Astrocyte (in vitro differentiated cells and primary cell): Measurements from ENCODE around the gene RPL34. TPM values are rescaled to one million over a fixed set of nuclear protein-coding genes. Genes with fewer than 3 reads are reported as not detected.

ENCODE experiments used
- DNase-seq: peaks from one replicate; pipeline ENCODE4 v3.0.0-alpha.2; 2010; ENCODE audit warnings: low read depth
- FAIRE-seq: peaks from 2 replicates; lab custom pipeline; 2011; peaks lifted over from hg19 to GRCh38; lab: Jason Lieb, UNC
- H2AFZ ChIP-seq: 2 replicates; pipeline ENCODE4 v1.6.0; 2012; ENCODE audit warnings: low read depth, low read length, inconsistent platforms
- H3K27ac ChIP-seq: 2 replicates; pipeline ENCODE4 v1.5.1; 2011; ENCODE audit warnings: low read depth, low read length, inconsistent platforms
- H3K27me3 ChIP-seq: 2 replicates; pipeline ENCODE4 v1.6.0; 2011; ENCODE audit warnings: low read length, inconsistent platforms; ENCODE audit not compliant: insufficient read depth
- H3K36me3 ChIP-seq: 2 replicates; pipeline ENCODE4 v1.5.1; 2011; ENCODE audit warnings: low read length, inconsistent platforms; ENCODE audit not compliant: insufficient read depth
- H3K4me1 ChIP-seq: 2 replicates; pipeline ENCODE4 v1.5.1; 2011; ENCODE audit warnings: low read length, inconsistent platforms; ENCODE audit not compliant: insufficient read depth
- H3K4me2 ChIP-seq: 2 replicates; pipeline ENCODE4 v1.6.0; 2012; ENCODE audit warnings: low read length, inconsistent platforms
- H3K4me3 ChIP-seq: 2 replicates; pipeline ENCODE4 v1.5.1; 2011; ENCODE audit warnings: low read depth, mild to moderate bottlenecking, low read length, inconsistent platforms; ENCODE audit not compliant: insufficient read depth
- H3K79me2 ChIP-seq: 2 replicates; pipeline ENCODE4 v1.6.0; 2012; ENCODE audit warnings: mild to moderate bottlenecking, low read length, inconsistent platforms; ENCODE audit not compliant: insufficient read depth
- H3K9ac ChIP-seq: 2 replicates; pipeline ENCODE4 v1.6.0; 2012; ENCODE audit warnings: mild to moderate bottlenecking, low read length, inconsistent platforms
- H3K9me3 ChIP-seq: 2 replicates; pipeline ENCODE4 v1.5.1; 2012; ENCODE audit warnings: low read depth, mild to moderate bottlenecking, low read length, inconsistent platforms; ENCODE audit not compliant: insufficient read depth
- H4K20me1 ChIP-seq: 2 replicates; pipeline ENCODE4 v1.6.0; 2012; ENCODE audit warnings: low read length, inconsistent platforms; ENCODE audit not compliant: insufficient read depth
- H3K27ac Mint-ChIP-seq: one replicate; pipeline ENCODE4 v1.8.0; 2021; ENCODE audit warnings: mild to moderate bottlenecking, mixed read lengths; ENCODE audit not compliant: unreplicated experiment
- H3K27me3 Mint-ChIP-seq: one replicate; pipeline ENCODE4 v1.8.0; 2021; ENCODE audit warnings: low read depth, mixed read lengths; ENCODE audit not compliant: unreplicated experiment
- H3K36me3 Mint-ChIP-seq: one replicate; pipeline ENCODE4 v1.8.0; 2021; ENCODE audit warnings: low read depth, mixed read lengths; ENCODE audit not compliant: unreplicated experiment
- H3K4me1 Mint-ChIP-seq: one replicate; pipeline ENCODE4 v1.8.0; 2021; ENCODE audit warnings: low read depth, mixed read lengths; ENCODE audit not compliant: unreplicated experiment
- H3K4me3 Mint-ChIP-seq: one replicate; pipeline ENCODE4 v1.8.0; 2021; ENCODE audit warnings: mild to moderate bottlenecking, moderate library complexity, mixed read lengths; ENCODE audit not compliant: unreplicated experiment
- H3K9me3 Mint-ChIP-seq: one replicate; pipeline ENCODE4 v1.8.0; 2021; ENCODE audit warnings: mild to moderate bottlenecking, mixed read lengths; ENCODE audit not compliant: unreplicated experiment
- EZH2 ChIP-seq: IDR thresholded peaks from 2 replicates; pipeline ENCODE4 v1.6.1; 2012; ENCODE audit warnings: mild to moderate bottlenecking, low read length, inconsistent platforms; ENCODE audit not compliant: insufficient read depth
- total RNA-seq: library from RNA; stranded (reverse); gene quantifications from 2 replicates; pipeline ENCODE4 v1.2.1, GENCODE V29; 2021
- TF ChIP-seq, protein P1 (sequence below): IDR thresholded peaks from 2 replicates; pipeline ENCODE4 v1.5.1; 2011; ENCODE audit warnings: low read depth, mild to moderate bottlenecking, inconsistent platforms, low read length, moderate library complexity; ENCODE audit not compliant: insufficient read depth

The RPL34 gene
- total RNA-seq, 1 donor from 2014 or later, result 1,087 TPM

DNA sequence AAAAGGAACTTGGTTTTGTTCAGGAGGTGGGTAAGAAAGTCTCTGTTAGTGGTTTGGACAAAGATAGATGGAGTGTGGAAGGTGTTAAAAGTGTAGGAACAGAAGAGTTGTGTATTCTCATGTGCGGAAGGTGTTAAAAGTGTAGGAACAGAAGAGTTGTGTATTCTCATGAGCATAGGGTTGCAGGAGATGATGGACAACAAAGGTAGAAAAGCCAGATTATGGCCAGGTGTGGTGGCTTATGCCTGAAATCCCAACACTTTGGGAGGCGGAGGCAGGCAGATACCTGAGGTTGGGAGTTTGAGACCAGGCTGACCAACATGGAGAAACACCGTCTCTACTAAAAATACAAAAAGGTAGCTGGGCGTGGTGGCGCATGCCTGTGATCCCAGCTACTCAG is 2.5 kb downstream of the RPL34 start:
- no peak for TF ChIP-seq EZH2
- TF ChIP-seq, protein P1, sequence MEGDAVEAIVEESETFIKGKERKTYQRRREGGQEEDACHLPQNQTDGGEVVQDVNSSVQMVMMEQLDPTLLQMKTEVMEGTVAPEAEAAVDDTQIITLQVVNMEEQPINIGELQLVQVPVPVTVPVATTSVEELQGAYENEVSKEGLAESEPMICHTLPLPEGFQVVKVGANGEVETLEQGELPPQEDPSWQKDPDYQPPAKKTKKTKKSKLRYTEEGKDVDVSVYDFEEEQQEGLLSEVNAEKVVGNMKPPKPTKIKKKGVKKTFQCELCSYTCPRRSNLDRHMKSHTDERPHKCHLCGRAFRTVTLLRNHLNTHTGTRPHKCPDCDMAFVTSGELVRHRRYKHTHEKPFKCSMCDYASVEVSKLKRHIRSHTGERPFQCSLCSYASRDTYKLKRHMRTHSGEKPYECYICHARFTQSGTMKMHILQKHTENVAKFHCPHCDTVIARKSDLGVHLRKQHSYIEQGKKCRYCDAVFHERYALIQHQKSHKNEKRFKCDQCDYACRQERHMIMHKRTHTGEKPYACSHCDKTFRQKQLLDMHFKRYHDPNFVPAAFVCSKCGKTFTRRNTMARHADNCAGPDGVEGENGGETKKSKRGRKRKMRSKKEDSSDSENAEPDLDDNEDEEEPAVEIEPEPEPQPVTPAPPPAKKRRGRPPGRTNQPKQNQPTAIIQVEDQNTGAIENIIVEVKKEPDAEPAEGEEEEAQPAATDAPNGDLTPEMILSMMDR, result no peak
- H3K4me1 ChIP-seq, result peaks cover 34% of the 10 kb centered on the region
- H2AFZ ChIP-seq, result no peak overlapping the region
- Mint-ChIP-seq H3K27me3 (no peaks in the 10 kb centered on the region), H3K4me1 (peaks cover 30% of the 10 kb centered on the region), H3K27ac (peak overlapping the region; percentile 5), H3K4me3 (peak overlapping the region; percentile 99), H3K9me3 (no peaks in the 10 kb centered on the region), H3K36me3 (peaks cover 34% of the 10 kb centered on the region)
- H3K4me3 ChIP-seq, result peak overlapping the region; percentile 99
- H3K27ac ChIP-seq, result no peak overlapping the region
- peaks cover 45% of the 10 kb centered on the region for H3K36me3 ChIP-seq
- H3K79me2 ChIP-seq, result peaks cover 63% of the 10 kb centered on the region
- peaks cover 55% of the 10 kb centered on the region for H4K20me1 ChIP-seq
- no peak for DNase-seq
- H3K27me3 ChIP-seq, result no peaks in the 10 kb centered on the region
- FAIRE-seq, result no peak
- no peaks in the 10 kb centered on the region for H3K9me3 ChIP-seq
- peak overlapping the region; percentile 90 for H3K4me2 ChIP-seq
- H3K9ac ChIP-seq, result peak overlapping the region; percentile 97

DNA sequence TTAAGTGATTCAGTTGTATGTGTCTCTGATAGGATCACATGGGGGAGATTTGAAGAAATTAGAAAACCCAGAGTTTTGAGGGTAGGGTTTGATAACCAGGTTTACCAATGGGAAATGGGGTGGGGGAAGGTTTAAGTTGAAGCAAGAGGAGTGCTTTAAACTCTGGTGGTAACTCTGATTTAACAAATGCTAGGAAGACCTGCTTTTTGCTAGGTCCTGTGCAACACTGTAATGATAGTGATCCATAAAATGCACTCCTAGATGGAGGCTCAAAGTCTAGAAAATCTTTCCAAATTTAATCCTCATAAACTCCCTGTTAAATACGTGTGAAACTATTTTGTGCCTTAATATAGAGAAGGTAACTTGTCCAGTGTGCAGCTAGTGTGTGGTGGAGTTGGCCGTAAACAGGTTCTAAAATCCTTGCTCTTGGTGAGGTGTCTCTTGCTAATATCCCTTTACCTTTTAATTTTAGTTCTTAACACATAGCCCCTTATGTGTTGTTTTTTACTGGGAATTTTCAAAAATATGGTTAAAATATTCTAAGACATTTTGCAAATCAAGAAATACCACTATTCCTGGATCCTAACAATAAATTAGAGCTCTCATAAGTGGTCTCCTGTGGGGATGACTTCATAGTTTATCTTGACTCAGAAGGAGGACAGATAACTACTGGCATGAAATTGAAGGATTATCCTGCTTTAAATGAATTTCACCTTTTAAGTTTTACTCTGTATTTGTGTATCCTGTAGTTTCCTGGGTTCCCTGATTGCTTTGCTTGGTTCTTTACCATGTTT is 4.1 kb downstream of the RPL34 start:
- Histone ChIP-seq H3K9ac (peak overlapping the region; percentile 97), H4K20me1 (peaks cover 66% of the 10 kb centered on the region), H3K4me1 (peaks cover 34% of the 10 kb centered on the region), H3K36me3 (peaks cover 51% of the 10 kb centered on the region), H3K27me3 (no peaks in the 10 kb centered on the region), H3K79me2 (peaks cover 63% of the 10 kb centered on the region), H3K4me2 (peak overlapping the region; percentile 90), H3K27ac (no peak overlapping the region), H3K9me3 (no peaks in the 10 kb centered on the region), H3K4me3 (peak overlapping the region; percentile 8), H2AFZ (no peak overlapping the region)
- TF ChIP-seq, protein P1, result no peak
- TF ChIP-seq EZH2, result no peak
- H3K27me3 Mint-ChIP-seq, result no peaks in the 10 kb centered on the region
- H3K4me3 Mint-ChIP-seq, result peak overlapping the region; percentile 99
- peak overlapping the region; percentile 38 for H3K27ac Mint-ChIP-seq
- DNase-seq (no peak), FAIRE-seq (no peak)
- H3K4me1 Mint-ChIP-seq, result peaks cover 25% of the 10 kb centered on the region
- H3K36me3 Mint-ChIP-seq, result peaks cover 34% of the 10 kb centered on the region
- no peaks in the 10 kb centered on the region for H3K9me3 Mint-ChIP-seq

DNA sequence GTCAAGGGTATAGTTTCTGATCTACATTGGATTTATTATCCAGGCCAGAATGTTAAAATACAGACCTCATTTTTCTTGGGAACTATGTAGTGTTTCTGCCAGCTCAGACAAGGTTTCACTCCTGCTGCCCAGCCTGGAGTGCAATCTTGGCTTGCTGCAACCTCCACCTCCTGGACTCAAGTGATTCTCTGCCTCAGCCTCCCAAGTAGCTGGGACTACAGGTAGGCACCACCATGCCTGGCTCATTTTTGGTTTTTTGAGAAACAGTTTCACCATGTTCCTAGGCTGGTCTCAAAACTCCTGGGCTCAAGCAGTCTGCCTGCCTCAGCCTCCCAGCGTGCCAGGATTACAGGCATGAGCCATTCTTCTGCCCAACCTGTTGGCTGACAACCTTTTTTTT is 5.7 kb downstream of the RPL34 start:
- Histone ChIP-seq H3K79me2 (peaks cover 56% of the 10 kb centered on the region), H3K36me3 (peaks cover 62% of the 10 kb centered on the region), H3K27me3 (no peaks in the 10 kb centered on the region), H3K4me3 (no peak overlapping the region), H3K9me3 (no peaks in the 10 kb centered on the region), H3K4me1 (peaks cover 28% of the 10 kb centered on the region), H3K27ac (no peak overlapping the region), H3K9ac (no peak overlapping the region), H4K20me1 (peaks cover 68% of the 10 kb centered on the region), H3K4me2 (no peak overlapping the region), H2AFZ (no peak overlapping the region)
- TF ChIP-seq, protein P1, result no peak
- Mint-ChIP-seq H3K4me3 (no peak overlapping the region), H3K9me3 (no peaks in the 10 kb centered on the region), H3K36me3 (peaks cover 37% of the 10 kb centered on the region), H3K4me1 (peaks cover 25% of the 10 kb centered on the region), H3K27ac (no peak overlapping the region), H3K27me3 (no peaks in the 10 kb centered on the region)
- FAIRE-seq (no peak), DNase-seq (no peak)
